ENCODE results near the gene KCTD3.

KCTD3 gene

DNA sequence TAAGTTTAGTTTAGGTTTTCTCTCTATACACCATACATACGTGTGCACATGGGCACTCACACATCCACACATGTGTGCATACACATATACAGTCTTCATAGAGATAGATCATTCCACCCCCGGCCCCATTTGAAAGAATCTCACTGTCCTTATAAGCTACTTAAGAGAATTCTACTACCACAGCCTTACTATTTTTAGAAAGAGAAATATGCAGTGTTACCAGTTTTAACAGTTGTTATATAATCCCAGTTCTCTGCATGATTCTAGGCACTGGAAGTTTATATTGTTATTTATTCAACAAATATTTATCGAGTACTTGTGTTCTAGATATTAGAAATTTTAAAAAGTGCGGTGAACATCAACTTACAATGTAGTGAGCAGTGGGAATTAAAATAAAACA is 41.5 kb downstream of the KCTD3 start:
- DNase-seq (ENCODE audit: low read depth) = no peak
- TF ChIP-seq, protein P1, sequence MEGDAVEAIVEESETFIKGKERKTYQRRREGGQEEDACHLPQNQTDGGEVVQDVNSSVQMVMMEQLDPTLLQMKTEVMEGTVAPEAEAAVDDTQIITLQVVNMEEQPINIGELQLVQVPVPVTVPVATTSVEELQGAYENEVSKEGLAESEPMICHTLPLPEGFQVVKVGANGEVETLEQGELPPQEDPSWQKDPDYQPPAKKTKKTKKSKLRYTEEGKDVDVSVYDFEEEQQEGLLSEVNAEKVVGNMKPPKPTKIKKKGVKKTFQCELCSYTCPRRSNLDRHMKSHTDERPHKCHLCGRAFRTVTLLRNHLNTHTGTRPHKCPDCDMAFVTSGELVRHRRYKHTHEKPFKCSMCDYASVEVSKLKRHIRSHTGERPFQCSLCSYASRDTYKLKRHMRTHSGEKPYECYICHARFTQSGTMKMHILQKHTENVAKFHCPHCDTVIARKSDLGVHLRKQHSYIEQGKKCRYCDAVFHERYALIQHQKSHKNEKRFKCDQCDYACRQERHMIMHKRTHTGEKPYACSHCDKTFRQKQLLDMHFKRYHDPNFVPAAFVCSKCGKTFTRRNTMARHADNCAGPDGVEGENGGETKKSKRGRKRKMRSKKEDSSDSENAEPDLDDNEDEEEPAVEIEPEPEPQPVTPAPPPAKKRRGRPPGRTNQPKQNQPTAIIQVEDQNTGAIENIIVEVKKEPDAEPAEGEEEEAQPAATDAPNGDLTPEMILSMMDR (IDR thresholded peaks at IDR 0.05; ENCODE audit: control insufficient read depth, extremely low read depth, insufficient read depth) = no peak

DNA sequence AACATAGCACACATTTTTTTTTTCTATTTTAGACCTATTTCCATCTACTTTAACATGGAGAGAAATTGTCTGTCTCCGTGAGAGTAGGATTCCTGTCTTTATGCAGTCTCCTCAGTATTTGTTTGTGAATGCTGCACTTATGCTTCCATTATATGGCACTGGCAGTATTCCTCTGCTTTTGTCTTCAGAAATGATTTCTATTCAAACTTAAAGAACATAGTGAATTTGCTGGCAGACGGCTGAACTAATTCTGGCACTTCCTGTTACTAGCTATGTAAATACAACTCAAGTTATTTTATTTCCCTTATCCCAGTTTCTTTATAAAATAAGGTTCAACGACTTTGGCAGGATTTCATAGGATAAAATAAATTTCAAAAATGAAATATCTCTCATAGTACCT is 45.3 kb downstream of the KCTD3 start:
- no peak for DNase-seq (ENCODE audit: low read depth)
- TF ChIP-seq, protein P1 (IDR thresholded peaks at IDR 0.05; ENCODE audit: control insufficient read depth, extremely low read depth, insufficient read depth) = no peak

More for the DNA sequence above, 41.5 kb downstream of the KCTD3 start:
- no peak overlapping the region for H3K4me3 ChIP-seq (ENCODE audit: low read depth, low read length)

DNA sequence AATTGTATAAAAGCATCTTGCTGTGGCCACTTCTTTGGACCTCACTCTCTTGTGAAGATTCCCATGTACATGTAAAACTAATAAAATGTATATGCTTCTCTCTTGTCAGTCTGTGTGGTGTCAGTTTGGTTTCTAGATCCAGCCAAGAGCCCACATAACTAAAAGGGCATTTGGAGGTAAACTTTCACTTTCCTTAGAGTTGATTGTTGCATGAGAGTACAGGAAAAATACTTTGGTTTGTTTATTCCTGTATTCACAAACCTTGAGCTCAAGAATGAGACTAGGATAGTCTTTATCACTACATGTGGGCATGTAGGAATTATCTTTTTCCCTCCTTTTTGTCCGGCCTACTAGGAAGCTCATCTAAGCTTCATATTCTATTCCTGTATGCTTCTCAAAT is 50.9 kb downstream of the KCTD3 start:
- TF ChIP-seq, protein P1 (IDR thresholded peaks at IDR 0.05; ENCODE audit: control insufficient read depth, extremely low read depth, insufficient read depth) = no peak
- no peak for DNase-seq (ENCODE audit: low read depth)

More for the DNA sequence above, 45.3 kb downstream of the KCTD3 start:
- no peak overlapping the region for H3K4me3 ChIP-seq (ENCODE audit: low read depth, low read length)

DNA sequence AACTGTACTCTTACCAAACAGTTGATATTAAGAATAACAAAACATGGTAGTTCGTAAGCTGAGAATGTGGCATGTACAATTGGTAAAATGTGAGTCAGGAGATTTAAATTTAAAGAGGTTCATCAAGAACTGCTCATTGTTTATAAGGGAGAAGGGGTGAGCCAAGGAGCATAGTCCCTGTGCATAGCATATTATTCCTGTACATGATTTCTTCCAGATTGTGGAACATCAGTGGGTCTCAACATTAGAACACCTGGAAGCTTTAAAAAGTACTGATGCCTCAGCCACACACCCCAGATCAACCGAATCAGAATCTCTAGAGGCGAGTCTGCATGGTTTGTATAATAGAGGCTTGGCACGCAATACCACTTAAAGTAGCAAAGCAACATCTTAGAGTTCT is 56.1 kb downstream of the KCTD3 start:
- no peak overlapping the region for H3K4me3 ChIP-seq (ENCODE audit: low read depth, low read length)
- TF ChIP-seq, protein P1 (IDR thresholded peaks at IDR 0.05; ENCODE audit: control insufficient read depth, extremely low read depth, insufficient read depth) = no peak
- DNase-seq (ENCODE audit: low read depth) = no peak

More for the DNA sequence above, 50.9 kb downstream of the KCTD3 start:
- H3K4me3 ChIP-seq (ENCODE audit: low read depth, low read length) = no peak overlapping the region

DNA sequence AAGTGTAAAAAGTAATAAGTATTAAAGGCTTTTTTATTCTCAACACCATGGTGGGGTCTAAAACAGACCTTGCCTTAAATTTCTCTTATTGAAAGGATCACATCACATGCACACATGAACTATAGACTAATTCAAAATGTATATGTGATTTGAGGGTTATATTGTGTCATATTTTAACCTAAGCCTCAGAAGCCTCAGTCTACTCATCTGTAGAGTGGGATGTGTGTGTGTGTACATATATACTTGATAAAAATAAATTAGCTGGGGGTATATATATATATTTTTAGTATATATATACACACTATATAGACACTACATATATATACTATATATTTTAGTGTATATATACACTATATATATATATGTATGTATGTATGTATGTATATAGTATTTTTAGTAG is 58.8 kb downstream of the KCTD3 start:
- TF ChIP-seq, protein P1 (IDR thresholded peaks at IDR 0.05; ENCODE audit: control insufficient read depth, extremely low read depth, insufficient read depth) = no peak
- no peak for DNase-seq (ENCODE audit: low read depth)
- H3K4me3 ChIP-seq (ENCODE audit: low read depth, low read length) = no peak overlapping the region

DNA sequence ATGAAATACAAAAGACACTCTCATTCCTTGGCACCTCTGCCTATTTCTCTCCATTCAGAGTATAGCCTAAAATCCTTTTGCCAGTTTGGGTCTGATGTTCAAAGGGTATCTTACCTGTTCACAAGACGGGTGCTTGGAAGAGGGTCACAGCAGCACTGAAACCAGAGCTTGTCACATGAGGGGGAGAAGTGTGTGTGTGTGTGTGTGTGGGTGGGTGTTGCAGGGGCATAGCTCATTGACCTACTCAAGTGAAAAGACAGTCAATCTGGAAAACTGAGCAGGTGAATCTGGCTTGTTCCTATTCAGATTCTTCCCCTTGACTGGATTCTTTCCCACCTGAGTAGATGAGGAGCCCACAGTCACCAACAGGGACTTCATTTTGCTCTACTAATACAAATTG is 63.9 kb downstream of the KCTD3 start:
- TF ChIP-seq, protein P1 (IDR thresholded peaks at IDR 0.05; ENCODE audit: control insufficient read depth, extremely low read depth, insufficient read depth) = no peak
- H3K4me3 ChIP-seq (ENCODE audit: low read depth, low read length) = no peak overlapping the region
- DNase-seq (ENCODE audit: low read depth) = no peak

DNA sequence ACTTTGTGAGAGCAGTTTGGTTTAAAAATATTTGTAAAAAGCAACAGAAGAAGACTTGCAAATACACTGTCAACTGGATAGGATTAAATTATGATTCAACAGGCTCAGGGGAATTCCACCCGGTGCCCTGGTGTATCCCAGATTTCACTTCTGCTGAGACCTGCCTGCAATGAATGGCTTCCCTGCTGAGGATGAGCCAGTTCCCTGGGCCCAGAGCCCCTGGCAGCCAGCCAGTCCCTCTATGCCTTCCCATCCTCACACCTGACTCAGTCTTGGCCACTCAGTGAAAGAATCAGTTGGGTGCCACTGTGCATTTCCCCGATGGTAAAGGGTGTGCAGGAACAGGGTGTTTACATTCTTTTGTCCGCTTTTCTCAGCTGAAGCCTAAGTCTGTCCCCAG is 64.4 kb downstream of the KCTD3 start:
- TF ChIP-seq, protein P1 (IDR thresholded peaks at IDR 0.05; ENCODE audit: control insufficient read depth, extremely low read depth, insufficient read depth) = no peak
- no peak overlapping the region for H3K4me3 ChIP-seq (ENCODE audit: low read depth, low read length)
- DNase-seq (ENCODE audit: low read depth) = peak; percentile 36

All from LNCaP clone FGC (cell line).